ENCODE data around the gene SNRNP70.
"Not testable (repeated sequence)": the region's sequence is repeated elsewhere in the genome, so short reads cannot be mapped to it uniquely, and the experiment has no call there.

Gene SNRNP70

GRCh38 chr19:49056101-49056901 lies 28.9 kb upstream of the SNRNP70 start:
- peak; percentile 37 for TF ChIP-seq CTCF (IDR thresholded peaks at IDR 0.05)
- Histone ChIP-seq H3K4me3 (peak overlapping the region; percentile 83), H3K27ac (no peak overlapping the region)
- DNase-seq (ENCODE audit: low spot score), result no peak

- not testable (repeated sequence) for DNase-seq (ENCODE audit: low spot score); H3K27ac ChIP-seq
- peak overlapping the region; percentile 83 for H3K4me3 ChIP-seq
Measured at GRCh38 chr19:49056902-49057596, 28.2 kb upstream of the SNRNP70 start.

GRCh38 chr19:49057636-49058234 lies 27.5 kb upstream of the SNRNP70 start, which contains the start of gene CGB7:
TSS of gene CGB7 (minus strand) at chr19:49057749. CDS start at chr19:49055375, 2,374 bp downstream.
- no peak within 1 kb of the TSS for H3K27ac ChIP-seq
- H3K4me3 ChIP-seq, result peak within 1 kb of the TSS; percentile 83
- TF ChIP-seq CTCF (IDR thresholded peaks at IDR 0.05), result no peak
- DNase-seq (ENCODE audit: low spot score), result no peak

- no peak overlapping the region for H3K27ac ChIP-seq
- DNase-seq (ENCODE audit: low spot score), result no peak
Measured at GRCh38 chr19:49058562-49058961, 26.7 kb upstream of the SNRNP70 start.

GRCh38 chr19:49059053-49059452 lies 26.2 kb upstream of the SNRNP70 start:
- Histone ChIP-seq H3K27ac (no peak overlapping the region), H3K4me3 (no peak overlapping the region)
- DNase-seq (ENCODE audit: low spot score), result no peak
- no peak for TF ChIP-seq CTCF (IDR thresholded peaks at IDR 0.05)

More at GRCh38 chr19:49058562-49058961, 26.7 kb upstream of the SNRNP70 start:
- no peak overlapping the region for H3K4me3 ChIP-seq
- TF ChIP-seq CTCF (IDR thresholded peaks at IDR 0.05), result no peak

- H3K4me3 ChIP-seq, result no peak overlapping the region
- H3K27ac ChIP-seq, result no peak overlapping the region
- no peak for TF ChIP-seq CTCF (IDR thresholded peaks at IDR 0.05)
- DNase-seq (ENCODE audit: low spot score), result no peak
Measured at GRCh38 chr19:49061000-49061399, 24.3 kb upstream of the SNRNP70 start.

GRCh38 chr19:49061445-49061844 lies 23.8 kb upstream of the SNRNP70 start:
- no peak for DNase-seq (ENCODE audit: low spot score)
- H3K27ac ChIP-seq, result no peak overlapping the region
- no peak overlapping the region for H3K4me3 ChIP-seq
- TF ChIP-seq CTCF (IDR thresholded peaks at IDR 0.05), result no peak

Measured in coronary artery (tissue), 2 donors.